Kidney glomerular epithelial cell (primary cell): ENCODE measurements around the gene ZNF343.
"Not testable (repeated sequence)": the region's sequence is repeated elsewhere in the genome, so short reads cannot be mapped to it uniquely, and the experiment has no call there.

Experiments used
- DNase-seq: peaks from one replicate; lab custom pipeline; 2025; lab: John Stamatoyannopoulos, UW

The ZNF343 gene

DNA sequence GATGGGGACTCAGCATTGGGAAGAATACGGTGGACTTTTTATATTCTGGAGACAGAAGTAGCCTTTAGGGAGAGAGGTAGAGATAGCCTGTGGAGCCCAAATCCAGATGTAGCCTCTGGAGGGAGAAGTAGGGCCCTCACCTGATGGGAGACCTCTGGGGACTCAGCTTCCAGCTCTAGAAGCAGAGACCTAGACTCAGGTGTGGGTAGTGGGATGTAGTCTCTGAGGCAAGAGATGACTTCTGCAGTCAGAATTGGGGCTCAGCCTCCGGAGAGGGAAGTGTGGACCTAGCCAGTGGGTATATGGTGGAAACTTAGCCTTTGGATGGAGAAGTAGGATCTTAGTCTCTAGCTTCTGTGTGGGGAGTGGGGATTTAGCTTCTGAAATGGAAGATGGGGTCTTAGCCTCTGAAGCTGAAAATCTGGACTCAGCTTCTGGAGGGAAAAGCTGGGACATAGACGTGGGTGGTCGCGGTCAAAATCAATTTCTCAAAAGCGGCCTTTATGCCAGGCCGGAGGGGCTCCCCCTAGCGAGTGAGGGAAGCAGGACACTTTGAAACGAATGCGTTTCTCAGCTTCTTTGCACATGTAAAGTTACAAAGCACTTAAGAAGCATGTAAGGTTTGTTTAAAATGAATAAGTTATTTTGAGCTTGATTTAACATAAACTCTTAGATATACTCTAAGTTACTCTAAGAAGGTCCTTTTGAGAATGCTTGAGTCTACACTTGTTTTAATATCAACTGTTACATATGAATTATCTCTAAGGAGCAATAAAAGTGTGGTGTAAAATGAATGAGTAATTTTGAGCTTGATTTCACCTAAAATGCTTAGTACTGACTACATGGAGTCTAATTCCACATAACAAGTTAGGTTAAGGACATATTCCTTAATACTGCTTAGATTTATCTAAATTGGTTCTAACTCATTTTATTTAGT, 12.9 kb upstream of the ZNF343 start:
- DNase-seq, result peak; percentile 42

GRCh38 chr20:2520617-2521016, 11.9 kb upstream of the ZNF343 start:
- DNase-seq, result no peak

- no peak for DNase-seq
These were observed 10.5 kb upstream of the ZNF343 start for GRCh38 chr20:2519115-2519809.

GRCh38 chr20:2518558-2518957, 9.8 kb upstream of the ZNF343 start:
- DNase-seq, result no peak

GRCh38 chr20:2518096-2518495, 9.4 kb upstream of the ZNF343 start:
- DNase-seq, result no peak

DNA sequence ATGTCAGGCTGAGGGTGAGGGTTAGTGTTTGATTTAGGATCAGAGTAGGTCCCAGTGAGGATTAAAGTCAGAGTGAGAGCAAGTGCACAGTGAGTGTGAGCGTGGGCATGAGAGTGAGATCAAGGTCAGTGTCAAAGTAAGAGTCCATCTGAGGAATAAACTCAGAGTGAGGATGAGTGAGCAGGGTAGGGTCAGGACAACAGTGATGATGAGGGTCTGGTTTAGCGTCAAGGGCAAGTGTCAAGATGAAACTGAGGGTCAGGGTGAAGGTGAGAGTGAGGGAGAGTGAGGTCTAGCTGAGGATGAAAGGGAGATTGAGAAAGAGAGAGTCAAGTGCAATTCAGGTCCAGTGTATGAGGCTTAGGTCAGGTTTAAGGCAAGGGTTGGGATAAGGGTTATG, 7.7 kb upstream of the ZNF343 start:
- no peak for DNase-seq

DNA sequence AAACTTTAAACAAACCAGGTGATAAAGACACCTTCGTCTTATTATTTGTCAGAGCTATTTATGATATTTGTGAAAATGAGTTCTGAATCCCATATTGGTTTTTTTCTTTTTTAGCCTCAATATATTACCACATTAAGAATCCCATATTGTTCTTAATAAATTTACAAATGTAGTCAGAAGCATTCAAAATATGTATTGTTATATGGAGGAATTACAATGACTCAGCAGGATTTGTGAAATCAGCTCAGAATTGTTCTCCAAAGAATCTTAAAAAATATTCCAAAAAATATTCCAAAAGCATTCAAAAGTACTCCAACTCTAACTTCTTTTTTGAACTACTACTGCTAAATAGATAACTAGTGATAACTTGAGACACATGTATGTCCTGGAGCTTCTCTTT, 6.5 kb upstream of the ZNF343 start:
- DNase-seq, result no peak

DNA sequence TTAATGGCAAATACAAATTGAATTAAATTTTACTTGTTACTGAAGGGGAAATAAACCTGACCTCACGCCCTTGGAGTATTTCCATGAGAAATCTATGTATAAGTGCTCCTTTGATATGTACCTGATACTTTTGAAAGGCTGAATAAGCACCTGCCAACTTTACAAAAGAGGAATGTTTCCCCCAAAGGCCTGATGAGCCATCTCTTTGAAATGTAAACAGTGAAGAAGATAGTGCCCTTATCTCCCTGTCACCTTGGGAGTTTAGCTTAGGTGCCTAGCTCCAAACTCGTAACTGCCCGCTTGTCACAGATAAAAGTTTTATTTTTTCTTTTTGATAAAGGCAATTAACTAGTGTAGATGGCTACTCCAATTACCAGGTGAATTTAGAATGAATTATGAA, 1.1 kb upstream of the ZNF343 start:
- DNase-seq, result no peak

DNA sequence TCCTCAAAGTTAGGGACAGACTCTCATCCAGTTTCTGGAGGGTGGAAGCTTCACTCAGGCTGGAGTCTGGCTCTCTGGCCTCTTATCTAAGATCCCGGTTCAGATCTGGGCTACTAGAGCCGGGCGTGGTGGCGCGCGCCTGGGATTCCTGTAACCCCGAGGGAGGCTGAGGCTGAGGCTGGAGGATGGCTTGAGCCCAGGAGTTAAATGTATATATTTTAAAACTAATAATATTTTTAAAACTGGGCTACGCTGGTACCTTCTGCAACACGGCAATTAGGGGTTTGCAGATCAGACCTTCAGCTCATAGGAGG, 710 bp upstream of the ZNF343 start:
- no peak for DNase-seq

- no peak for DNase-seq
These were observed 662 bp downstream of the ZNF343 start for GRCh38 chr20:2507875-2508630.

DNA sequence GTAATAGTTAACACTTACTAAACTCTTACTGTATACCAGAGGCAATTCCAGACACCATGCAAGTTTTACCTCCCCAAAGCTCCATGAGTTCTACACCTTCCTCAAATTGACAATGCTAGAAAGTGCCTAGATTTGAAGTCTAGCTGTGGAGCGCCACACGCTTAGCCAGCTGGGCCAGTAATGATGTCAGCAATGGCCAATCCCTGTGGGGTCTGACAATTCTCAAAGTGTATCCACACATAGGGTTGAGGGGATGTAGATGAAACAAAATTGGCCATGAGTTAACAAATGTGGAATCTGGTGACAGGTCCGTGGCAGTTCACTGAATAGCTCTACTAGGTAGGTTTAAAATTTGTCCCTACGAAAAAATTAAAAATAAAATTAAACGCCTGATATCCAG, 1.3 kb downstream of the ZNF343 start:
- DNase-seq, result no peak

- not testable (repeated sequence) for DNase-seq
These were observed 2.3 kb downstream of the ZNF343 start for GRCh38 chr20:2506426-2506825.

DNA sequence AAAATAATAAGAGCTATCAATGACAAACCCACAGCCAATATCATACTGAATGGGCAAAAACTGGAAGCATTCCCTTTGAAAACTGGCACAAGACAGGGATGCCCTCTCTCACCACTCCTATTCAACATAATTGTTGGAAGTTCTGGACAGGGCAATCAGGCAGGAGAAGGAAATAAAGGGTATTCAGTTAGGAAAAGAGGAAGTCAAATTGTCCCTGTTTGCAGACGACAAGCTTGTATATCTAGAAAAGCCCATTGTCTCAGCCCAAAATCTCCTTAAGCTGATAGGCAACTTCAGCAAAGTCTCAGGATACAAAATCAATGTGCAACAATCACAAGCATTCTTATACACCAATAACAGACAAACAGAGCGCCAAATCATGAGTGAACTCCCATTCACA, 3.9 kb downstream of the ZNF343 start:
- DNase-seq, result not testable (repeated sequence)

GRCh38 chr20:2502808-2503384, 5.8 kb downstream of the ZNF343 start:
- DNase-seq, result not testable (repeated sequence)

DNA sequence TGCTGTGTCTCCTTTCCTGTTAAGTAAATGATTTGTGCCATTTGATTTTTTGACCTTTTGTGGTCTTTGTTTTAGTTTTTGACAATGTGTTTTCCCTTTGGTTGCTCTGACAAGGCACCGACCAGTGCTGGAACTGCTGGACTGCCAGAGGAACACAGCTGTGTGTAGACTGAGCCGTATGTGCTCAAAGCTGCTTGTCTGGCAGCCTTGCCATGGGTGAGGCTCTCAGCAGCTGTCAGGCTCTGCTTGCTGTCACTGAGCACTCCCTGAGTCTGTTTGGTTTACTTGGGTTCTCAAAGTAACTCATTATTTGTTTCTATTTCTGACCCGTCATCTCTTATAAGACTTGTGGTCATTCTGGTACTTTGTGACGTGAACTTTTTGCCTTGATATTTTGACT, 23.1 kb downstream of the ZNF343 start:
- no peak for DNase-seq

DNA sequence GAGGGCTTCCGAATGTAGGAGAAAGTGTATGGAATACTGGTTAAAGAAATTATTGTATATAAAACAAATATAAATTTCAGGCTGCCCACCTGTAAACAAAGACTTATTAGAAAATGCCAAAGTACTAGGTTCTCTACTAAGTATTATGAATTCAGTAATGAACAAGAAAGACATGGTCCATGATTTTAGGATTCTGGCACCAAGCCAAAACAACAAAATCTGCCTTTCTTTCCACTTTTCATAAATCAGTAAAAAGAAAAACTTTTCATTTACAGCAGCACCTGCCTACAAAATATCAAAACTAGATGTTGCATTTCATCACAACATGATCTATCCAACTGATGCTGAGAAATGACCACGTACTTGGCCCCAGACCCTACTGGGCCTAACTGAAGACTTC, 23.6 kb downstream of the ZNF343 start:
- no peak for DNase-seq

DNA sequence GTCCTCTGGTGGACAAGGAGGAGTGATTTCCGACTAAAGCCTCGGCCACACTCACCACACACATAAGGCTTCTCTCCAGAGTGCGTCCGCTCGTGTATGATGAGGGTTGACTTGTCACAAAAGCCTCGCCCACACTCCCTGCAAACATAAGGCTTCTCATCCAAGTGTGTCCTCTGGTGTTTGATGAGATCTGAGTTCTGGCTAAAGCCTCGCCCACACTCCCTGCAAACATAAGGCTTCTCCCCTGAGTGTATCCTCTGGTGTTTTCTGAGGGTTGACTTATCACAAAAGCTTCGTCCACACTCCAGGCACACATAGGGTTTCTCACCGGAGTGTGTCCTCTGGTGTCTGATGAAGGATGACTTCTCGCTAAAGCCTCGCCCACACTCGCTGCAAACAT, 25.2 kb downstream of the ZNF343 start:
- DNase-seq, result no peak

GRCh38 chr20:2480381-2480780, 28.3 kb downstream of the ZNF343 start:
- no peak for DNase-seq

- no peak for DNase-seq
These were observed 31.7 kb downstream of the ZNF343 start for GRCh38 chr20:2476742-2477615.

GRCh38 chr20:2475850-2476741, 32.6 kb downstream of the ZNF343 start:
- no peak for DNase-seq
